CD4-positive, CD25-positive, alpha-beta regulatory T cell (primary cell): ENCODE data around the gene TCOF1. TPM values are rescaled to one million over a fixed set of nuclear protein-coding genes. Genes with fewer than 3 reads are reported as not detected.

Experiments
- ATAC-seq, 2 donors: fragments of 150-1000 bp; cut with Tn5 transposase; one replicate each; pipeline ENCODE4 v1.10.0; 2021; ENCODE audit warnings: low read depth in 2 of 2, moderate number of reproducible peaks in 2 of 2, moderate library complexity in 1 of 2
- DNase-seq, 3 donors: peaks; one replicate each; pipeline versions ENCODE4 v3.0.0 to v3.0.0-alpha.2; 2012 to 2022; ENCODE audit warnings: mixed read lengths in 1 of 3
- H3K27ac ChIP-seq: one replicate; pipeline ENCODE4 v1.7.0; 2013; ENCODE audit warnings: mild to moderate bottlenecking, low read length; ENCODE audit not compliant: insufficient read depth, poor library complexity, severe bottlenecking
- H3K27me3 ChIP-seq: one replicate; pipeline ENCODE4 v1.7.0; 2013; ENCODE audit warnings: low read length; ENCODE audit not compliant: control insufficient read depth, insufficient read depth
- H3K36me3 ChIP-seq: one replicate; pipeline ENCODE4 v1.7.0; 2013; ENCODE audit warnings: mild to moderate bottlenecking, low read length, moderate library complexity; ENCODE audit not compliant: control insufficient read depth, insufficient read depth
- H3K4me1 ChIP-seq: 2 replicates; pipeline ENCODE4 v1.7.0; 2013; ENCODE audit warnings: mild to moderate bottlenecking, low read length; ENCODE audit not compliant: insufficient read depth, control insufficient read depth, poor library complexity, severe bottlenecking
- H3K4me3 ChIP-seq: one replicate; pipeline ENCODE4 v1.7.0; 2013; ENCODE audit warnings: low read depth, mild to moderate bottlenecking, low read length, moderate library complexity
- H3K9me3 ChIP-seq, 2 experiments: 1 replicate in 1 of 2; 2 replicates in 1 of 2; pipeline ENCODE4 v1.7.0; 2013; ENCODE audit warnings: low read length in 2 of 2, mild to moderate bottlenecking in 1 of 2, moderate library complexity in 1 of 2; ENCODE audit not compliant: control insufficient read depth in 2 of 2
- H3K27ac Mint-ChIP-seq, 3 donors: one replicate each; pipeline ENCODE4 v1.8.0; 2020 to 2022; ENCODE audit warnings: mild to moderate bottlenecking in 3 of 3, mixed read lengths in 3 of 3, moderate library complexity in 2 of 3
- H3K27me3 Mint-ChIP-seq: one replicate; pipeline ENCODE4 v1.8.0; 2022; ENCODE audit warnings: mild to moderate bottlenecking, mixed read lengths
- H3K36me3 Mint-ChIP-seq: one replicate; pipeline ENCODE4 v1.8.0; 2020; ENCODE audit warnings: mixed read lengths
- H3K4me1 Mint-ChIP-seq, 4 donors: one replicate each; pipeline ENCODE4 v1.8.0; 2020 to 2022; ENCODE audit warnings: mixed read lengths in 4 of 4, mild to moderate bottlenecking in 1 of 4
- H3K4me3 Mint-ChIP-seq, 4 donors: one replicate each; pipeline ENCODE4 v1.8.0; 2020 to 2022; ENCODE audit warnings: mild to moderate bottlenecking in 4 of 4, mixed read lengths in 4 of 4, moderate library complexity in 3 of 4
- H3K9me3 Mint-ChIP-seq, 7 donors: one replicate each; pipeline ENCODE4 v1.8.0; 2020 to 2022; ENCODE audit warnings: mixed read lengths in 7 of 7, mild to moderate bottlenecking in 3 of 7, moderate library complexity in 2 of 7
- polyA plus RNA-seq, 4 donors: library from polyadenylated mRNA; unstranded; fragments of 300-500 nt; fragmentation: Illumina TruSeq; gene quantifications; one replicate each; pipeline ENCODE4 v1.2.3, GENCODE V29; 2021
- total RNA-seq: library from RNA; stranded (reverse); gene quantifications from one replicate; pipeline ENCODE4 v1.2.3, GENCODE V29; 2022

The TCOF1 gene
- total and polyA plus RNA-seq, 5 donors from 2014 or later = 2.7 to 58.3 (median 3.9) TPM

GRCh38 chr5:150339841-150340240 is 17.7 kb upstream of the TCOF1 start:
- no peak overlapping the region for H3K4me3 Mint-ChIP-seq
- DNase-seq (no peak), ATAC-seq (no peak)
- Histone ChIP-seq H3K27me3 (no peaks in the 10 kb centered on the region), H3K27ac (no peak overlapping the region), H3K36me3 (no peaks in the 10 kb centered on the region), H3K9me3 (no peaks in the 10 kb centered on the region), H3K4me3 (no peak overlapping the region), H3K4me1 (no peaks in the 10 kb centered on the region)
- H3K27ac Mint-ChIP-seq = no peak overlapping the region
- H3K27me3 Mint-ChIP-seq = peaks cover 9% of the 10 kb centered on the region
- peaks cover 0 to 2% (median 0%) of the 10 kb centered on the region in 4 donors for H3K4me1 Mint-ChIP-seq
- H3K36me3 Mint-ChIP-seq = no peaks in the 10 kb centered on the region
- peaks cover 0 to 1% (median 0%) of the 10 kb centered on the region in 7 donors for H3K9me3 Mint-ChIP-seq

- peaks cover 0 to 1% (median 0%) of the 10 kb centered on the region in 7 donors for H3K9me3 Mint-ChIP-seq
- peaks cover 0 to 2% (median 0%) of the 10 kb centered on the region in 4 donors for H3K4me1 Mint-ChIP-seq
- H3K4me3 Mint-ChIP-seq = no peak overlapping the region
- H3K27me3 Mint-ChIP-seq = peaks cover 9% of the 10 kb centered on the region
- Histone ChIP-seq H3K27me3 (no peaks in the 10 kb centered on the region), H3K36me3 (no peaks in the 10 kb centered on the region), H3K4me1 (no peaks in the 10 kb centered on the region), H3K4me3 (no peak overlapping the region), H3K9me3 (no peaks in the 10 kb centered on the region), H3K27ac (no peak overlapping the region)
- DNase-seq (no peak), ATAC-seq (peak in 1 of 2 donors; percentile 18)
- no peak overlapping the region for H3K27ac Mint-ChIP-seq
- no peaks in the 10 kb centered on the region for H3K36me3 Mint-ChIP-seq
Measured at GRCh38 chr5:150340614-150341255, 16.8 kb upstream of the TCOF1 start.

- Mint-ChIP-seq H3K4me3 (no peak overlapping the region), H3K27me3 (peaks cover 9% of the 10 kb centered on the region), H3K4me1 (peaks cover 0 to 2% (median 0%) of the 10 kb centered on the region in 4 donors), H3K27ac (no peak overlapping the region), H3K9me3 (peaks cover 0 to 1% (median 0%) of the 10 kb centered on the region in 7 donors), H3K36me3 (no peaks in the 10 kb centered on the region)
- Histone ChIP-seq H3K9me3 (no peaks in the 10 kb centered on the region), H3K4me3 (no peak overlapping the region), H3K27me3 (no peaks in the 10 kb centered on the region), H3K36me3 (no peaks in the 10 kb centered on the region), H3K4me1 (no peaks in the 10 kb centered on the region), H3K27ac (no peak overlapping the region)
- ATAC-seq (no peak), DNase-seq (no peak)
Measured at GRCh38 chr5:150341331-150341730, 16.2 kb upstream of the TCOF1 start.

GRCh38 chr5:150341989-150342388 is 15.5 kb upstream of the TCOF1 start:
- Histone ChIP-seq H3K27me3 (no peaks in the 10 kb centered on the region), H3K4me3 (no peak overlapping the region), H3K9me3 (no peaks in the 10 kb centered on the region), H3K4me1 (no peaks in the 10 kb centered on the region), H3K36me3 (no peaks in the 10 kb centered on the region), H3K27ac (no peak overlapping the region)
- Mint-ChIP-seq H3K9me3 (peaks cover 0 to 1% (median 0%) of the 10 kb centered on the region in 7 donors), H3K27ac (no peak overlapping the region), H3K4me3 (no peak overlapping the region), H3K36me3 (no peaks in the 10 kb centered on the region), H3K27me3 (peaks cover 5% of the 10 kb centered on the region), H3K4me1 (peaks cover 0 to 2% (median 0%) of the 10 kb centered on the region in 4 donors)
- ATAC-seq (no peak), DNase-seq (no peak)

- H3K36me3 Mint-ChIP-seq = no peaks in the 10 kb centered on the region
- DNase-seq = no peak
- no peaks in the 10 kb centered on the region for H3K9me3 ChIP-seq
- peak overlapping the region in 1 of 4 donors; percentile 1 for H3K4me3 Mint-ChIP-seq
- H3K27ac ChIP-seq = no peak overlapping the region
- ATAC-seq = no peak
- H3K4me1 ChIP-seq = no peaks in the 10 kb centered on the region
- no peak overlapping the region for H3K4me3 ChIP-seq
- no peak overlapping the region for H3K27ac Mint-ChIP-seq
- peaks cover 0 to 2% (median 0%) of the 10 kb centered on the region in 4 donors for H3K4me1 Mint-ChIP-seq
- no peaks in the 10 kb centered on the region for H3K27me3 ChIP-seq
- peaks cover 0 to 1% (median 0%) of the 10 kb centered on the region in 7 donors for H3K9me3 Mint-ChIP-seq
- H3K27me3 Mint-ChIP-seq = peaks cover 4% of the 10 kb centered on the region
- H3K36me3 ChIP-seq = no peaks in the 10 kb centered on the region
Measured at GRCh38 chr5:150342583-150342982, 14.9 kb upstream of the TCOF1 start.

- Mint-ChIP-seq H3K4me1 (peaks cover 0 to 2% (median 0%) of the 10 kb centered on the region in 4 donors), H3K9me3 (no peaks in the 10 kb centered on the region), H3K36me3 (no peaks in the 10 kb centered on the region), H3K27ac (no peak overlapping the region), H3K4me3 (no peak overlapping the region), H3K27me3 (peaks cover 5% of the 10 kb centered on the region)
- no peaks in the 10 kb centered on the region for H3K4me1 ChIP-seq
- no peaks in the 10 kb centered on the region for H3K9me3 ChIP-seq
- H3K4me3 ChIP-seq = no peak overlapping the region
- H3K36me3 ChIP-seq = no peaks in the 10 kb centered on the region
- DNase-seq (no peak), ATAC-seq (no peak)
- H3K27ac ChIP-seq = no peak overlapping the region
- no peaks in the 10 kb centered on the region for H3K27me3 ChIP-seq
Measured at GRCh38 chr5:150343994-150344631, 13.4 kb upstream of the TCOF1 start.

- H3K27me3 Mint-ChIP-seq = peaks cover 9% of the 10 kb centered on the region
- no peak overlapping the region for H3K27ac ChIP-seq
- no peak overlapping the region for H3K4me3 ChIP-seq
- no peaks in the 10 kb centered on the region for H3K9me3 Mint-ChIP-seq
- H3K4me3 Mint-ChIP-seq = no peak overlapping the region
- no peaks in the 10 kb centered on the region for H3K36me3 Mint-ChIP-seq
- no peak overlapping the region for H3K27ac Mint-ChIP-seq
- no peak for DNase-seq
- no peaks in the 10 kb centered on the region for H3K27me3 ChIP-seq
- no peaks in the 10 kb centered on the region for H3K36me3 ChIP-seq
- no peaks in the 10 kb centered on the region for H3K4me1 ChIP-seq
- no peak for ATAC-seq
- peaks cover 3 to 6% (median 4%) of the 10 kb centered on the region in 4 donors for H3K4me1 Mint-ChIP-seq
- H3K9me3 ChIP-seq = no peaks in the 10 kb centered on the region
Measured at GRCh38 chr5:150345716-150346115, 11.8 kb upstream of the TCOF1 start.

- Histone ChIP-seq H3K27ac (no peak overlapping the region), H3K9me3 (no peaks in the 10 kb centered on the region), H3K4me1 (no peaks in the 10 kb centered on the region), H3K36me3 (no peaks in the 10 kb centered on the region), H3K27me3 (no peaks in the 10 kb centered on the region), H3K4me3 (no peak overlapping the region)
- Mint-ChIP-seq H3K27me3 (peaks cover 9% of the 10 kb centered on the region), H3K4me1 (peaks cover 5 to 13% (median 8%) of the 10 kb centered on the region in 4 donors), H3K27ac (no peak overlapping the region), H3K4me3 (no peak overlapping the region), H3K36me3 (no peaks in the 10 kb centered on the region), H3K9me3 (no peaks in the 10 kb centered on the region)
- ATAC-seq = no peak
- DNase-seq = no peak
Measured at GRCh38 chr5:150346592-150346991, 10.9 kb upstream of the TCOF1 start.
